SK-N-SH treated with all-trans-retinoic acid at 6 μM for 48 hours (cell line): ENCODE measurements around the gene CLBA1.

Source experiments
- ARNTL ChIP-seq: fragments of 450-650 bp; formaldehyde crosslinking; IDR thresholded peaks from 2 replicates; pipeline ENCODE4 v1.5.0; 2020; ENCODE audit warnings: low read depth, mild to moderate bottlenecking, moderate library complexity, borderline replicate concordance
- CSRNP3 ChIP-seq: fragments of 250-450 bp; sonication (Bioruptor Pico); IDR thresholded peaks from 2 replicates; pipeline ENCODE4 v1.5.1; 2021; ENCODE audit warnings: mild to moderate bottlenecking, moderate library complexity
- GLIS3 ChIP-seq: fragments of 250-450 bp; sonication (Bioruptor Pico); IDR thresholded peaks from 2 replicates; pipeline ENCODE4 v1.5.0; 2020; ENCODE audit warnings: mild to moderate bottlenecking, moderate library complexity
- ISL1 ChIP-seq: fragments of 250-450 bp; sonication (Bioruptor Pico); IDR thresholded peaks from 2 replicates; pipeline ENCODE4 v2.1.2; 2022; ENCODE audit warnings: mild to moderate bottlenecking, moderate library complexity
- PATZ1 ChIP-seq: fragments of 250-450 bp; sonication (Bioruptor Pico); IDR thresholded peaks from 2 replicates; pipeline ENCODE4 v1.8.0; 2020; ENCODE audit warnings: mild to moderate bottlenecking, moderate library complexity, borderline replicate concordance
- PPARA ChIP-seq: fragments of 250-450 bp; sonication (Bioruptor Pico); IDR thresholded peaks from 2 replicates; pipeline ENCODE4 v1.5.0; 2020; ENCODE audit warnings: mild to moderate bottlenecking, borderline replicate concordance
- RARB ChIP-seq: fragments of 250-450 bp; sonication (Bioruptor Pico); IDR thresholded peaks from 2 replicates; pipeline ENCODE4 v1.8.0; 2021; ENCODE audit warnings: mild to moderate bottlenecking, moderate library complexity
- ZFP3 ChIP-seq: fragments of 250-450 bp; sonication (Bioruptor Pico); IDR thresholded peaks from 2 replicates; pipeline ENCODE4 v1.5.0; 2020; ENCODE audit warnings: mild to moderate bottlenecking, moderate library complexity
- ZNF565 ChIP-seq: fragments of 450-650 bp; formaldehyde crosslinking; conservative IDR thresholded peaks from 2 replicates; pipeline ENCODE4 v1.5.0; 2020; ENCODE audit warnings: low read depth, mild to moderate bottlenecking, moderate library complexity
- ZNF8 ChIP-seq: fragments of 450-650 bp; formaldehyde crosslinking; IDR thresholded peaks from 2 replicates; pipeline ENCODE4 v1.5.0; 2020; ENCODE audit warnings: mild to moderate bottlenecking, moderate library complexity

- TF ChIP-seq CSRNP3 (CRISPR knock-in tag) (no peak), PPARA (no peak), GLIS3 (CRISPR knock-in tag) (no peak), PATZ1 (CRISPR knock-in tag) (no peak), ZNF565 (CRISPR knock-in tag) (no peak), RARB (CRISPR knock-in tag) (no peak), ZNF8 (no peak), ISL1 (no peak), ARNTL (CRISPR knock-in tag) (no peak), ZFP3 (CRISPR knock-in tag) (no peak)
Observed at GRCh38 chr14:104977681-104978653, 7.6 kb upstream of the CLBA1 start, which contains the start of gene AHNAK2.
